Loucy (cell line): ENCODE measurements around the gene GET4.

Experiments used
- H2AFZ ChIP-seq: fragments of 200-600 bp; sonication (generic); 2 replicates; pipeline ENCODE4 v1.6.0; 2016; ENCODE audit warnings: antibody characterized with exemption, mild to moderate bottlenecking, low read length, moderate library complexity
- H3F3A ChIP-seq: fragments of 200-600 bp; 2 replicates; pipeline ENCODE4 v1.6.0; 2016; ENCODE audit warnings: antibody characterized with exemption, low read depth, mild to moderate bottlenecking
- H3K27me3 ChIP-seq: fragments of 200-600 bp; sonication (generic); 2 replicates; pipeline ENCODE4 v1.6.1; 2014; ENCODE audit warnings: low read length, mild to moderate bottlenecking; ENCODE audit not compliant: insufficient read depth, poor library complexity, severe bottlenecking
- H3K36me3 ChIP-seq: fragments of 200-600 bp; sonication (generic); 2 replicates; pipeline ENCODE4 v1.6.1; 2016; ENCODE audit warnings: low read length; ENCODE audit not compliant: insufficient read depth
- H3K4me1 ChIP-seq: fragments of 200-600 bp; sonication (generic); 2 replicates; pipeline ENCODE4 v1.5.1; 2014; ENCODE audit warnings: low read length, mild to moderate bottlenecking; ENCODE audit not compliant: insufficient read depth, poor library complexity, severe bottlenecking
- H3K4me2 ChIP-seq: fragments of 200-600 bp; sonication (generic); 2 replicates; pipeline ENCODE4 v1.6.0; 2014; ENCODE audit warnings: antibody characterized with exemption, low read length, low read depth, mild to moderate bottlenecking; ENCODE audit not compliant: poor library complexity, severe bottlenecking
- H3K4me3 ChIP-seq: fragments of 200-600 bp; sonication (generic); 2 replicates; pipeline ENCODE4 v1.5.1; 2014; ENCODE audit warnings: low read length, mild to moderate bottlenecking, mixed read lengths; ENCODE audit not compliant: poor library complexity, severe bottlenecking
- H3K79me2 ChIP-seq: fragments of 200-600 bp; sonication (generic); 2 replicates; pipeline ENCODE4 v1.6.1; 2014; ENCODE audit warnings: low read length; ENCODE audit not compliant: insufficient read depth
- H3K9ac ChIP-seq: fragments of 200-600 bp; sonication (generic); 2 replicates; pipeline ENCODE4 v1.6.0; 2014; ENCODE audit warnings: mild to moderate bottlenecking, low read depth, low read length, moderate library complexity; ENCODE audit not compliant: poor library complexity, severe bottlenecking
- H3K9me2 ChIP-seq: fragments of 200-600 bp; sonication (generic); replicated peaks from 2 replicates; pipeline ENCODE4 v1.6.1; 2016; ENCODE audit warnings: low read depth, low read length, mixed read lengths
- H3K9me3 ChIP-seq: fragments of 200-600 bp; sonication (generic); 2 replicates; pipeline ENCODE4 v1.6.1; 2014; ENCODE audit warnings: mild to moderate bottlenecking, antibody characterized with exemption, low read length, low read depth; ENCODE audit not compliant: insufficient read depth
- H4K20me1 ChIP-seq: fragments of 200-600 bp; sonication (generic); 2 replicates; pipeline ENCODE4 v1.6.0; 2014; ENCODE audit warnings: antibody characterized with exemption, low read length, mild to moderate bottlenecking; ENCODE audit not compliant: insufficient read depth, poor library complexity, severe bottlenecking
- EZH2phosphoT487 ChIP-seq: fragments of 200-600 bp; IDR thresholded peaks from 2 replicates; pipeline ENCODE4 v1.6.1; 2018; ENCODE audit warnings: antibody characterized with exemption, mild to moderate bottlenecking, moderate library complexity, borderline replicate concordance
- TF ChIP-seq, protein P1 (sequence below): fragments of 200-600 bp; sonication (generic); conservative IDR thresholded peaks from 2 replicates; pipeline ENCODE4 v1.5.1; 2014; ENCODE audit warnings: mild to moderate bottlenecking, antibody characterized with exemption, low read length

The GET4 gene

DNA sequence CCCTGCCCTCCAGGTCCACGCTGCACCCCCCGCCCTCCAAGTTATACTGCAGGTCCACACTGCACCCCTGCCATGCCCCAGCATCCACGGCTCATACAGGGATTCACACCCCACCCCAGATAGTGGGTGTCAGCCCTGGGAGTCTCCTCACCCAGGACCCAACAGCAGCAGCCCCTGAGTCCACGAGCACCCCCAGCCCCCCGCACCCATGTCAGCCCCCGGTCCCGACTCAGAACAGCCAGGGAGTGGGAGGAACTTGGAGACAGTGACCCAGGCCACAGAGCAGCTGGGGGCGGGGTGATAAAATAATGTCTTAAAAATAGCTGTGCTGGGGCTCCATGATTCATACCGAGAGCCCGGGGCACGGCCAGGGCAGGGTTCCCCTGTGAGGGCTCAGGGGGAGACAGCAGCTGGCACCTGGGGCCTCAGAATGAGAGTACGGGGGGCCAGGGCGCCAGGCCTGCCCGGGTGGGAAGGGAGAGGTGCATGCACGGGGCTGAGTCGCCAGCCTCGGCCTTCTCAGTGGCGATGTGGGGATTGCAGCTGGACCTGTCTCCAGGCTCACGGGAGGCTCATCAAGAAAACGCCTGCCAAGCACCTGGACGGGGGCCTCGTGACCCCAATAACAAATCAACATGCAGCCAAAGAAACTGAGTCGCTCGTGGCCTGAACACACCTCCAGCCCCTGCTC lies 48.3 kb downstream of the GET4 start:
- no peaks in the 10 kb centered on the region for H4K20me1 ChIP-seq
- H3K9me3 ChIP-seq, result no peaks in the 10 kb centered on the region
- H3F3A ChIP-seq, result no peaks in the 10 kb centered on the region
- no peaks in the 10 kb centered on the region for H3K27me3 ChIP-seq
- peaks cover 6% of the 10 kb centered on the region; the same call in 1 of the 2 replicates for H3K79me2 ChIP-seq
- H3K4me1 ChIP-seq, result peaks cover 37% of the 10 kb centered on the region
- no peaks in the 10 kb centered on the region for H3K9me2 ChIP-seq
- no peak overlapping the region for H3K4me3 ChIP-seq
- no peaks in the 10 kb centered on the region for H3K36me3 ChIP-seq
- no peak for TF ChIP-seq EZH2phosphoT487
- TF ChIP-seq, protein P1, sequence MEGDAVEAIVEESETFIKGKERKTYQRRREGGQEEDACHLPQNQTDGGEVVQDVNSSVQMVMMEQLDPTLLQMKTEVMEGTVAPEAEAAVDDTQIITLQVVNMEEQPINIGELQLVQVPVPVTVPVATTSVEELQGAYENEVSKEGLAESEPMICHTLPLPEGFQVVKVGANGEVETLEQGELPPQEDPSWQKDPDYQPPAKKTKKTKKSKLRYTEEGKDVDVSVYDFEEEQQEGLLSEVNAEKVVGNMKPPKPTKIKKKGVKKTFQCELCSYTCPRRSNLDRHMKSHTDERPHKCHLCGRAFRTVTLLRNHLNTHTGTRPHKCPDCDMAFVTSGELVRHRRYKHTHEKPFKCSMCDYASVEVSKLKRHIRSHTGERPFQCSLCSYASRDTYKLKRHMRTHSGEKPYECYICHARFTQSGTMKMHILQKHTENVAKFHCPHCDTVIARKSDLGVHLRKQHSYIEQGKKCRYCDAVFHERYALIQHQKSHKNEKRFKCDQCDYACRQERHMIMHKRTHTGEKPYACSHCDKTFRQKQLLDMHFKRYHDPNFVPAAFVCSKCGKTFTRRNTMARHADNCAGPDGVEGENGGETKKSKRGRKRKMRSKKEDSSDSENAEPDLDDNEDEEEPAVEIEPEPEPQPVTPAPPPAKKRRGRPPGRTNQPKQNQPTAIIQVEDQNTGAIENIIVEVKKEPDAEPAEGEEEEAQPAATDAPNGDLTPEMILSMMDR, result no peak
- H2AFZ ChIP-seq, result no peak overlapping the region
- H3K9ac ChIP-seq, result peak overlapping the region; percentile 22
- H3K4me2 ChIP-seq, result no peak overlapping the region

DNA sequence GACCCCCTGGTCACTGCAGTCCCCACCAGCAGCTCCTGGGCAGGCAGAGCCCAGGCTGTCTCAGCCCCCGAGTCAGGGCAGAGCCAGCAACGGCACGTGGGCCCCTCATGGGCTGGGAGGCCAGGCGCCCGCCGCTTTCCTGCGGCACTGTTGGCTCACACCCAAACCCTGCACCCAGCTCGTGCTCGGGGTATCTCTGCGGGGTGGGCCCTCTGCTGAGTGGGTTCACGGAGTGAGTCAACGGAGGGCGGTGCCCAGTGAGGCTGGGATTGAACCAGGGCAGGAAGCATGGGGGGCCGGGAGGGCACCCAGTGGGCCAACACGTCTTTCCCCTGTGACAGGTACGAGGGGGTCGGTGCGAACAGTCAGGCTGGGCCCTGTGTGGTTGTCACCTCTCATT lies 49.2 kb downstream of the GET4 start:
- Histone ChIP-seq H3F3A (no peaks in the 10 kb centered on the region), H4K20me1 (no peaks in the 10 kb centered on the region), H3K27me3 (no peaks in the 10 kb centered on the region), H3K4me3 (no peak overlapping the region), H3K4me1 (peaks cover 37% of the 10 kb centered on the region), H3K36me3 (no peaks in the 10 kb centered on the region), H3K4me2 (no peak overlapping the region), H2AFZ (no peak overlapping the region), H3K9me2 (no peaks in the 10 kb centered on the region), H3K79me2 (peaks cover 6% of the 10 kb centered on the region; the same call in 1 of the 2 replicates), H3K9me3 (no peaks in the 10 kb centered on the region), H3K9ac (no peak overlapping the region)
- TF ChIP-seq, protein P1, result no peak
- TF ChIP-seq EZH2phosphoT487, result no peak

DNA sequence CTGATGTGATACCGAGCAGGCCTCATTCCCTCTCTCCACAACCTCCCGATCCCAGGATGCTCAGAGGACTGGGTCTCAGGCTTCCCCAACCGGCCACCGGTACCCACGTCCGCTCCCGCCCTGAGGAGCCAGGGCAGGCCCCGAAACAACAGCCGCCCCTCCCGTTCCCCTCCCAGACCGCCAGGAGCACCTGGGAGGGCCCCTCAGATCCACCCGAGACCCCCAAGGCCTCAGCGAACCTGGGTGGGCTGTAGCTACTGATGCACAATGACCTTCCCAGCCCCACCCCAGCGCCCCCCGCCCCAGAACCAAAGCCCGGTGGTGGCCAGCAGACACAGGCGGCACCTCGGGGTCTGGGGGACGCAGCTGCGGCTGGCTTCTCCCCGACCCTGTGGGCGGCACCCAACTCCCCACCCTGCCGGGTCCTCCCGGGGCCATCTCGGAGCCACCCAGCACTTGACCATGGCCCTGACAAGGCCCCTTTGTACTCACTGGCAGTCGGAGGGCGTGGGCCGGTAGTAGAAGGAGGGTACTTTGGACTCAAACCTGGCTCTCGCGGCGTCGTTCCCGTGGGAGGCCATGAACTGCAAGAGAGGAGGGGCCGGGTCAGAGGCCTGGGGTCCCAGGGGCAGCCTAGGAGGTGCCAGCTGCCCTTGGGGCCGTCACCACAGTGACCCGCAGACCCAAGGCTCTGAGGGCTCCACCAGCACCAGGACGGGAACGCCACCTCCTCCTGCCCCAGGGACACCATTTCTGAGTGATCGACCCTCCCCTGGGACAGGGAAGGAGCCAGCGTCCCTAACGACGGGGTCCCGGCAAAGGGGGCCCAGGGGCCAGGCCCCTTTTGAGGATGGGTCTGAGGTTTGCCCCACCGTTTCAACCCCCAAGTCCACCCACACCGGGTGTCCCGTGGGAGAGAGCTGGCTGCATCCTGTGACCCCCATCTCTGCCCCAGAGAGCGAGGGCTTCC lies 50.0 kb downstream of the GET4 start:
- no peaks in the 10 kb centered on the region for H3F3A ChIP-seq
- peaks cover 6% of the 10 kb centered on the region; the same call in 1 of the 2 replicates for H3K79me2 ChIP-seq
- TF ChIP-seq EZH2phosphoT487, result no peak
- TF ChIP-seq, protein P1, result no peak
- no peaks in the 10 kb centered on the region for H3K9me3 ChIP-seq
- H3K9ac ChIP-seq, result no peak overlapping the region
- no peaks in the 10 kb centered on the region for H3K27me3 ChIP-seq
- no peak overlapping the region for H3K4me2 ChIP-seq
- no peak overlapping the region for H2AFZ ChIP-seq
- H3K9me2 ChIP-seq, result no peaks in the 10 kb centered on the region
- no peaks in the 10 kb centered on the region for H4K20me1 ChIP-seq
- H3K36me3 ChIP-seq, result no peaks in the 10 kb centered on the region
- no peak overlapping the region for H3K4me3 ChIP-seq
- H3K4me1 ChIP-seq, result peaks cover 29% of the 10 kb centered on the region
